HepG2 (cell line): ENCODE measurements around the gene IL22RA1. TPM values are rescaled to one million over a fixed set of nuclear protein-coding genes. Genes with fewer than 3 reads are reported as not detected.

Source experiments
- ATAC-seq: fragments of 200-7000 bp; cut with Tn5 transposase; 3 replicates; pipeline ENCODE4 v1.9.1; 2020; ENCODE audit warnings: mild to moderate bottlenecking, moderate library complexity
- BruUV-seq: library from RNA; stranded (reverse); fragments of 400-500 nt; replicated peaks from 2 replicates; lab custom pipeline; 2021; lab: Mats Ljungman, UMichigan
- CTCF ChIA-PET: fragments of 300-600 bp; formaldehyde crosslinking; extraction: SDS; loops from one replicate; lab custom pipeline; 2021; ENCODE audit warnings: low total read pairs, inconsistent platforms, low intra/inter-chr PET ratio; lab: Yijun Ruan, JAX
- POLR2A ChIA-PET: fragments of 350-600 bp; sonication (Branson Sonifier 250); formaldehyde crosslinking; loops from one replicate; lab custom pipeline; 2020; ENCODE audit warnings: antibody characterized with exemption, inconsistent platforms; lab: Yijun Ruan, JAX
- DNase-seq: peaks from one replicate; pipeline ENCODE4 v3.0.0-alpha.2; 2015; ENCODE audit warnings: low spot score
- FAIRE-seq: peaks from 3 replicates; lab custom pipeline; 2011; peaks lifted over from hg19 to GRCh38; lab: Jason Lieb, UNC
- H2AFZ ChIP-seq: one replicate; pipeline ENCODE4 v1.6.1; 2011; ENCODE audit warnings: low read length, inconsistent platforms
- H3K27ac ChIP-seq: fragments of 300-600 bp; 3 replicates; pipeline ENCODE4 v1.8.0; 2011; ENCODE audit warnings: mixed run types, mild to moderate bottlenecking, mixed read lengths, low read length, inconsistent platforms; ENCODE audit not compliant: insufficient read depth; ENCODE audit errors: extremely low read length
- H3K27me3 ChIP-seq, 2 experiments: fragments of 200-600 bp in 1 of 2; 2 replicates in 1 of 2; 3 replicates in 1 of 2; pipeline versions ENCODE4 v1.6.0 to v1.8.0; 2011; ENCODE audit warnings: low read length in 2 of 2, mild to moderate bottlenecking in 2 of 2, moderate library complexity in 2 of 2, inconsistent platforms in 1 of 2; ENCODE audit not compliant: insufficient read depth in 2 of 2, control insufficient read depth in 1 of 2
- H3K36me3 ChIP-seq, 2 experiments: fragments of 200-600 bp in 1 of 2; replicated peaks in 1 of 2; 2 replicates in 1 of 2; 3 replicates in 1 of 2; pipeline versions ENCODE4 v1.5.1 to v1.8.0; 2011; ENCODE audit warnings: low read length in 2 of 2, inconsistent platforms in 1 of 2; ENCODE audit not compliant: insufficient read depth in 2 of 2, control insufficient read depth in 1 of 2
- H3K4me1 ChIP-seq: 2 replicates; pipeline ENCODE4 v1.5.1; 2012; ENCODE audit warnings: low read length, inconsistent platforms; ENCODE audit not compliant: insufficient read depth
- H3K4me2 ChIP-seq: 2 replicates; pipeline ENCODE4 v1.6.0; 2011; ENCODE audit warnings: low read depth, low read length, inconsistent platforms
- H3K4me3 ChIP-seq, 3 experiments: fragments of 200-600 bp in 1 of 3; sonication (generic), shearing (Covaris generic) in 1 of 3; replicated peaks in 1 of 3; 2 replicates each; pipeline ENCODE4 v1.5.1; 2011 to 2016; ENCODE audit warnings: low read length in 3 of 3, inconsistent platforms in 2 of 3, low read depth in 2 of 3, mild to moderate bottlenecking in 2 of 3, control low read depth in 1 of 3, mixed read lengths in 1 of 3; ENCODE audit not compliant: insufficient read depth in 1 of 3
- H3K79me2 ChIP-seq: one replicate; pipeline ENCODE4 v1.6.1; 2011; ENCODE audit warnings: low read length, inconsistent platforms; ENCODE audit not compliant: insufficient read depth
- H3K9ac ChIP-seq: 2 replicates; pipeline ENCODE4 v1.6.0; 2011; ENCODE audit warnings: mild to moderate bottlenecking, low read depth, low read length, inconsistent platforms; ENCODE audit not compliant: insufficient read depth
- H3K9me3 ChIP-seq: 2 replicates; pipeline ENCODE4 v1.5.1; 2012; ENCODE audit warnings: mild to moderate bottlenecking, low read length
- H4K20me1 ChIP-seq: 2 replicates; pipeline ENCODE4 v1.6.0; 2011; ENCODE audit warnings: inconsistent platforms, mild to moderate bottlenecking, low read length, moderate library complexity; ENCODE audit not compliant: insufficient read depth
- HDAC2 ChIP-seq: sonication (generic); formaldehyde crosslinking; IDR thresholded peaks from 2 replicates; pipeline ENCODE4 v1.4.0; 2020; ENCODE audit warnings: missing genetic modification reagents
- HES4 ChIP-seq: sonication (generic); formaldehyde crosslinking; IDR thresholded peaks from 2 replicates; pipeline ENCODE4 v1.9.0; 2021; ENCODE audit warnings: mild to moderate bottlenecking, missing genetic modification reagents, borderline replicate concordance
- IKZF4 ChIP-seq: sonication (generic); formaldehyde crosslinking; IDR thresholded peaks from 2 replicates; pipeline ENCODE4 v1.5.1; 2020; ENCODE audit warnings: borderline replicate concordance, mild to moderate bottlenecking, low read depth, missing genetic modification reagents; ENCODE audit errors: not compliant biosample characterization
- KDM3A ChIP-seq: IDR thresholded peaks from 2 replicates; pipeline ENCODE4 v1.6.1; 2018; ENCODE audit warnings: low read depth, missing compliant biosample characterization
- KLF12 ChIP-seq: sonication (generic); formaldehyde crosslinking; IDR thresholded peaks from 2 replicates; pipeline ENCODE4 v1.4.0; 2020; ENCODE audit warnings: missing genetic modification reagents, borderline replicate concordance
- MTF2 ChIP-seq: sonication (generic); formaldehyde crosslinking; IDR thresholded peaks from 2 replicates; pipeline ENCODE4 v1.5.0; 2020; ENCODE audit warnings: missing genetic modification reagents, borderline replicate concordance
- ZNF335 ChIP-seq: sonication (generic); formaldehyde crosslinking; IDR thresholded peaks from 2 replicates; pipeline ENCODE4 v1.4.0; 2020; ENCODE audit warnings: missing genetic modification reagents
- ZNF564 ChIP-seq: sonication (generic); formaldehyde crosslinking; IDR thresholded peaks from 2 replicates; pipeline ENCODE4 v1.8.1; 2023; ENCODE audit warnings: mild to moderate bottlenecking, missing genetic modification reagents
- ZSCAN9 ChIP-seq: IDR thresholded peaks from 2 replicates; pipeline ENCODE4 v1.6.1; 2016; ENCODE audit warnings: borderline replicate concordance
- WGBS: methylation state at CpG from one replicate; pipeline ENCODE4 v1.1.6; 2017; ENCODE audit warnings: low lambda C conversion rate; 5-methylcytosine and 5-hydroxymethylcytosine counted together
- in situ Hi-C: cut with HindIII; loops from 2 replicates; pipeline ENCODE4 v1.10.0; 2017; ENCODE audit warnings: low pct_unique_long_range_greater_than_20kb; ENCODE audit not compliant: extremely low pct_ligation_motif_present
- intact Hi-C: fragments of 100-400 bp; cut with micrococcal nuclease; formaldehyde crosslinking; loops from one replicate; pipeline ENCODE4 v1.10.0; 2022; ENCODE audit not compliant: unreplicated experiment
- polyA plus RNA-seq, 8 experiments: library from polyadenylated mRNA; depleted of rRNA in 3 of 8; stranded (reverse) in 7 of 8; unstranded in 1 of 8; fragments of >200 nt; fragmentation: Illumina TruSeq in 4 of 8; extraction: Trizol in 4 of 8; gene quantifications; 2 replicates each; pipeline versions ENCODE4 v1.2.1 to v1.2.3, GENCODE V29; 2011 to 2016; ENCODE audit warnings: low read depth in 4 of 8, missing spikeins in 1 of 8, mixed read lengths in 1 of 8; ENCODE audit not compliant: insufficient read depth in 1 of 8
- total RNA-seq, 5 experiments: library from RNA; depleted of rRNA; stranded (reverse); fragments of >200 nt; fragmentation: Illumina TruSeq; extraction: Trizol; gene quantifications; 2 replicates each; pipeline ENCODE4 v1.2.3, GENCODE V29; 2016; ENCODE audit warnings: low read depth in 1 of 5
- TF ChIP-seq, protein P1 (sequence below): sonication (generic); formaldehyde crosslinking; IDR thresholded peaks from 2 replicates; pipeline ENCODE4 v1.9.0; 2022; ENCODE audit warnings: missing genetic modification reagents, mild to moderate bottlenecking, borderline replicate concordance
- TF ChIP-seq, protein P2 (sequence below): sonication (generic); formaldehyde crosslinking; IDR thresholded peaks from 2 replicates; pipeline ENCODE4 v1.8.1; 2023; ENCODE audit warnings: mild to moderate bottlenecking, inconsistent platforms, moderate library complexity, missing genetic modification reagents, borderline replicate concordance

IL22RA1 gene
- total and polyA plus RNA-seq, 2 of the 13 experiments (the other 11 are each of a cell fraction or from before 2014, with no cell fraction given): 4.4 to 10.2 TPM

- BruUV-seq: no TSS peak
- Histone ChIP-seq H4K20me1 (0 out of 2 replicates have a peak, but pooled peaks cover 2% of the 10 kb centered on the region), H3K36me3 (peaks cover 5 to 13% of the 10 kb centered on the region in 2 experiments; a peak in 3 of 5 replicates), H2AFZ (no peak overlapping the region), H3K4me3 (no peak overlapping the region), H3K27ac (no peak overlapping the region), H3K4me1 (peaks cover 20% of the 10 kb centered on the region), H3K9ac (no peak overlapping the region), H3K79me2 (no peaks in the 10 kb centered on the region), H3K4me2 (no peak overlapping the region), H3K9me3 (no peaks in the 10 kb centered on the region), H3K27me3 (no peaks in the 10 kb centered on the region)
- ATAC-seq (no peak), FAIRE-seq (no peak), DNase-seq (no peak)
- in situ Hi-C loops: no loop called here
- 99% methylated on average over 9 of the region's 9 CpGs for WGBS
- TF ChIP-seq IKZF4 (CRISPR knock-in tag) (no peak), HES4 (no peak), KLF12 (no peak), MTF2 (CRISPR knock-in tag) (no peak), KDM3A (CRISPR knock-in tag) (no peak), HDAC2 (CRISPR knock-in tag) (no peak), ZSCAN9 (no peak), ZNF335 (CRISPR knock-in tag) (no peak), ZNF564 (no peak)
- TF ChIP-seq, protein P1, sequence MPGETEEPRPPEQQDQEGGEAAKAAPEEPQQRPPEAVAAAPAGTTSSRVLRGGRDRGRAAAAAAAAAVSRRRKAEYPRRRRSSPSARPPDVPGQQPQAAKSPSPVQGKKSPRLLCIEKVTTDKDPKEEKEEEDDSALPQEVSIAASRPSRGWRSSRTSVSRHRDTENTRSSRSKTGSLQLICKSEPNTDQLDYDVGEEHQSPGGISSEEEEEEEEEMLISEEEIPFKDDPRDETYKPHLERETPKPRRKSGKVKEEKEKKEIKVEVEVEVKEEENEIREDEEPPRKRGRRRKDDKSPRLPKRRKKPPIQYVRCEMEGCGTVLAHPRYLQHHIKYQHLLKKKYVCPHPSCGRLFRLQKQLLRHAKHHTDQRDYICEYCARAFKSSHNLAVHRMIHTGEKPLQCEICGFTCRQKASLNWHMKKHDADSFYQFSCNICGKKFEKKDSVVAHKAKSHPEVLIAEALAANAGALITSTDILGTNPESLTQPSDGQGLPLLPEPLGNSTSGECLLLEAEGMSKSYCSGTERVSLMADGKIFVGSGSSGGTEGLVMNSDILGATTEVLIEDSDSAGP (CRISPR knock-in tag): no peak
- TF ChIP-seq, protein P2, sequence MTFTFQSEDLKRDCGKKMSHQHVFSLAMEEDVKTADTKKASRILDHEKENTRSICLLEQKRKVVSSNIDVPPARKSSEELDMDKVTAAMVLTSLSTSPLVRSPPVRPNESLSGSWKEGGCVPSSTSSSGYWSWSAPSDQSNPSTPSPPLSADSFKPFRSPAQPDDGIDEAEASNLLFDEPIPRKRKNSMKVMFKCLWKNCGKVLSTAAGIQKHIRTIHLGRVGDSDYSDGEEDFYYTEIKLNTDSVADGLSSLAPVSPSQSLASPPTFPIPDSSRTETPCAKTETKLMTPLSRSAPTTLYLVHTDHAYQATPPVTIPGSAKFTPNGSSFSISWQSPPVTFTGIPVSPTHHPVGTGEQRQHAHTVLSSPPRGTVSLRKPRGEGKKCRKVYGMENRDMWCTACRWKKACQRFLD: no peak
- POLR2A ChIA-PET: no interaction called here
- intact Hi-C loops: no loop called here
- CTCF ChIA-PET: no interaction called here
These were observed 50.0 kb downstream of the IL22RA1 start for GRCh38 chr1:24092979-24093378.
